PC-9 (cell line): ENCODE data around the gene GABRB3.

ENCODE experiments used
- EZH2 ChIP-seq: fragments of 200-600 bp; sonication (generic); IDR thresholded peaks from 2 replicates; pipeline ENCODE4 v1.8.0; 2017; ENCODE audit warnings: antibody characterized with exemption, low read depth
- TF ChIP-seq, protein P1 (sequence below): fragments of 200-600 bp; sonication (generic); conservative IDR thresholded peaks from 2 replicates; pipeline ENCODE4 v1.6.1; 2017; ENCODE audit warnings: mixed run types, antibody characterized with exemption, mild to moderate bottlenecking, moderate library complexity

DNA sequence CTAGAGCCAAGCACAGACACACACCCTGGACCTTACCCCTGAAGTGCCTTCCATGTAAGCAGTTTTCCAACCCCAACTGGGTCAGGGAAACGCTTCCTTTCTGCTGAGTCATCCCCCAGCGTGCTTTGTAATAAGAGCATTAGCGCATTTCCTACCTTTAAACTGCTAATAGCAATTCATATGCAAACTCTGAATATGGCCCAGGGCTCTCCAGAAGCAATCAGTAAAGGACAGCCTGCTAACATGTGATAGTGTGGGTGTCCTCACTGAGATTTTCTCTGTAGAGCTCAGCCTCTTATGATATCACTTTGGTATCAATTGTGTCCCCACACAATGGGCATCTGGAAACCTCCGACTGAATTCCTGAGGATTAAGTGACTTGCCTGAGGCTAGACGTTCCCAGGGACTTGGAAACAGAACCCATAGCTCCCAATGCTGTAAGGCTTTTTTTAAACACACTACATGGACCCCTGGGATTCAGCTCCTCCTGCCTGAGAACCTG is 5.6 kb downstream of the GABRB3 start:
- TF ChIP-seq, protein P1, sequence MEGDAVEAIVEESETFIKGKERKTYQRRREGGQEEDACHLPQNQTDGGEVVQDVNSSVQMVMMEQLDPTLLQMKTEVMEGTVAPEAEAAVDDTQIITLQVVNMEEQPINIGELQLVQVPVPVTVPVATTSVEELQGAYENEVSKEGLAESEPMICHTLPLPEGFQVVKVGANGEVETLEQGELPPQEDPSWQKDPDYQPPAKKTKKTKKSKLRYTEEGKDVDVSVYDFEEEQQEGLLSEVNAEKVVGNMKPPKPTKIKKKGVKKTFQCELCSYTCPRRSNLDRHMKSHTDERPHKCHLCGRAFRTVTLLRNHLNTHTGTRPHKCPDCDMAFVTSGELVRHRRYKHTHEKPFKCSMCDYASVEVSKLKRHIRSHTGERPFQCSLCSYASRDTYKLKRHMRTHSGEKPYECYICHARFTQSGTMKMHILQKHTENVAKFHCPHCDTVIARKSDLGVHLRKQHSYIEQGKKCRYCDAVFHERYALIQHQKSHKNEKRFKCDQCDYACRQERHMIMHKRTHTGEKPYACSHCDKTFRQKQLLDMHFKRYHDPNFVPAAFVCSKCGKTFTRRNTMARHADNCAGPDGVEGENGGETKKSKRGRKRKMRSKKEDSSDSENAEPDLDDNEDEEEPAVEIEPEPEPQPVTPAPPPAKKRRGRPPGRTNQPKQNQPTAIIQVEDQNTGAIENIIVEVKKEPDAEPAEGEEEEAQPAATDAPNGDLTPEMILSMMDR = no peak
- TF ChIP-seq EZH2 = no peak
